K562 (cell line): ENCODE data around the gene PRTFDC1. TPM values are rescaled to one million over a fixed set of nuclear protein-coding genes. Genes with fewer than 3 reads are reported as not detected.

Source experiments
- FUS ChIP-seq: fragments of 200-400 bp; formaldehyde crosslinking; optimal IDR thresholded peaks from 2 replicates; pipeline ENCODE3; 2017; ENCODE audit warnings: low read depth, low read length
- ILK ChIP-seq: fragments of 450-650 bp; IDR thresholded peaks from 2 replicates; pipeline ENCODE4 v1.6.1; 2016; ENCODE audit warnings: missing genetic modification characterization, low read depth, mild to moderate bottlenecking, missing compliant biosample characterization, moderate library complexity, borderline replicate concordance
- NR2C2 ChIP-seq, 2 experiments: fragments of 200-800 bp in 1 of 2; sonication (Bioruptor generic) in 1 of 2; sonication (generic) in 1 of 2; formaldehyde crosslinking in 1 of 2; IDR thresholded peaks; 2 replicates each; pipeline versions ENCODE4 v1.6.1 to v1.8.0; 2016 to 2022; ENCODE audit warnings: mild to moderate bottlenecking in 1 of 2, missing compliant biosample characterization in 1 of 2, missing genetic modification characterization in 1 of 2, missing genetic modification reagents in 1 of 2
- NR3C1 ChIP-seq: sonication (generic); formaldehyde crosslinking; IDR thresholded peaks from 2 replicates; pipeline ENCODE4 v1.8.1; 2022; ENCODE audit warnings: missing genetic modification reagents
- SFPQ ChIP-seq: fragments of 200-400 bp; formaldehyde crosslinking; IDR thresholded peaks from 2 replicates; pipeline ENCODE4 v1.6.1; 2017; ENCODE audit warnings: mild to moderate bottlenecking, low read depth, low read length, moderate library complexity
- ZBTB17 ChIP-seq: fragments of 450-650 bp; formaldehyde crosslinking; IDR thresholded peaks from 2 replicates; pipeline ENCODE4 v1.4.0; 2020; ENCODE audit warnings: mild to moderate bottlenecking
- ZBTB2 ChIP-seq: fragments of 450-650 bp; IDR thresholded peaks from 2 replicates; pipeline ENCODE4 v1.6.1; 2016; ENCODE audit warnings: antibody characterized with exemption
- ZC3H4 ChIP-seq: sonication (generic); formaldehyde crosslinking; IDR thresholded peaks from 2 replicates; pipeline ENCODE4 v1.9.0; 2021; ENCODE audit warnings: missing genetic modification reagents, borderline replicate concordance
- ZNF224 ChIP-seq: sonication (generic); formaldehyde crosslinking; IDR thresholded peaks from 2 replicates; pipeline ENCODE4 v1.8.0; 2022; ENCODE audit warnings: mild to moderate bottlenecking, missing genetic modification reagents
- ZNF277 ChIP-seq: fragments of 250-450 bp; sonication (Bioruptor Pico); IDR thresholded peaks from 2 replicates; pipeline ENCODE4 v1.8.0; 2022; ENCODE audit warnings: inconsistent platforms, mild to moderate bottlenecking, moderate library complexity, borderline replicate concordance
- ZNF311 ChIP-seq: fragments of 250-450 bp; sonication (Bioruptor Pico); IDR thresholded peaks from 2 replicates; pipeline ENCODE4 v1.4.0; 2020; ENCODE audit warnings: mild to moderate bottlenecking, moderate library complexity
- ZNF511 ChIP-seq: sonication (generic); formaldehyde crosslinking; IDR thresholded peaks from 2 replicates; pipeline ENCODE4 v1.8.0; 2022; ENCODE audit warnings: mild to moderate bottlenecking, missing genetic modification reagents
- polyA plus RNA-seq, 8 experiments: library from polyadenylated mRNA; depleted of rRNA in 4 of 8; stranded (reverse) in 5 of 8; unstranded in 3 of 8; fragments of >200 nt; fragmentation: Nextera tagmentation in 2 of 8; fragmentation: Illumina TruSeq in 1 of 8; extraction: Ambion mirVana in 2 of 8; extraction: Trizol in 1 of 8; gene quantifications; 2 replicates each; pipeline versions ENCODE4 v1.2.1 to v1.2.3, GENCODE V29; 2011 to 2014; ENCODE audit warnings: inconsistent platforms in 1 of 8, missing spikeins in 1 of 8
- total RNA-seq, 7 experiments: library from RNA; depleted of rRNA in 6 of 7; stranded (reverse); fragments of >200 nt in 6 of 7; fragmentation: Illumina TruSeq in 2 of 7; extraction: Trizol in 2 of 7; gene quantifications; 2 replicates each; pipeline versions ENCODE4 v1.2.1 to v1.2.3, GENCODE V29; 2011 to 2021; ENCODE audit warnings: low replicate concordance in 1 of 7

PRTFDC1 gene
- total and polyA plus RNA-seq, 9 of the 15 experiments (the other 6 are each of a cell fraction or from before 2014, with no cell fraction given), result 7.0 to 27.6 (median 10.0) TPM

GRCh38 chr10:24902400-24902728 is 50.0 kb downstream of the PRTFDC1 start (continued):
- TF ChIP-seq ZC3H4 (no peak), NR3C1 (CRISPR knock-in tag) (no peak), ZNF224 (CRISPR knock-in tag) (no peak), ZNF511 (CRISPR knock-in tag) (no peak), ZNF311 (CRISPR knock-in tag) (no peak), ZBTB2 (0 out of 2 replicates have a peak, but pooled peaks have one; percentile 5), SFPQ (no peak), ZNF277 (CRISPR knock-in tag) (no peak), ILK (tag) (no peak), ZBTB17 (CRISPR knock-in tag) (no peak), NR2C2 (CRISPR knock-in tag; IDR thresholded peaks at IDR 0.05) (no peak), NR2C2 (tag; IDR thresholded peaks at IDR 0.05) (peak; percentile 29; the same call in 1 of the 2 replicates), FUS (no peak)
